ENCODE results near the gene KRTAP12-3.
"Not testable (repeated sequence)": the region's sequence is repeated elsewhere in the genome, so short reads cannot be mapped to it uniquely, and the experiment has no call there.

The KRTAP12-3 gene

DNA sequence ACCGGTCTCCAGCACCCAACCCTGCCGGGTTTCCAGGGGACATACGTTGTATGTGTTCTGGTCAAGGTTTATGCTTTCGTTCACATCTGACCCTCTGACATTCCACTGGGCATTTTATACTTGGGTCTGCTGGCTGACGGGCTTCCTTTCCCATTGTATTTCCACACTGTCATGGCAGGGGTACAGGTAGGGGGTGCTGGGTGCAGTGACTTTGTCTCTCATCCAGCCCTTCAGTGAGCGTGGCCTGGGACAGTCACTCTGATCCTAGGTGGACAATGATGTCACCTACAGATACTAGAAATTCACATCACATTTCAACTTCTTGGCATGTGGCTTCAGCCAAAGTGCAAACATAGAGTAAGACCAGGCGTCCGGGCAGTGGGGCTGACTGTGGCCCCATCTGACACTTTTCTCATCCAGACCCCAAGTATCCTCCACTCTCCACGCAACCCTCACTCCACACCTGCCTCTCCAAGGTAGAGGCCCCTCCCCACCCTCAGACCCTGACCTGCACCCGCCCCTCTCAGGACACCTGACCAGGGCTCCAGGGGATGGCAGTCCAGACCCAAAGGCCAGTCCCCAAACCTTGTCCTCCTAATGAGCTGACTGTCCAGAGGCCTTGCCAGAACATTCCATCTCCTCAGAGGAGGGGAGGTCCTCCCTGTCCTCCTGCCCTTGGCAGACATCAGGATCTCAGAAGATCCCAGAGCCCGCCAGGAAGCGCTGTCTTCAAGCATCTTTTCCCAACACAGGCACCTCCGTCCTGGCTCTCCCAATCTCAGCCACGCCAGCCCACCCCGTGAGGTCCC, 21.3 kb upstream of the KRTAP12-3 start:
- TF ChIP-seq CTCF (conservative IDR thresholded peaks at IDR 0.05; ENCODE audit: low read depth), result no peak
- DNase-seq (ENCODE audit: low spot score), result no peak
- ChIA-PET POLR2A (ENCODE audit: low non-redundant PET) (no interaction called here), CTCF (interaction anchor here (0.6 kb wide), 1 partner anchor 88 kb away, joined by 5 read pairs; no protein-coding TSS in a partner anchor)
- H3K27ac ChIP-seq, result no peak overlapping the region

- CTCF ChIA-PET, result interaction anchor here (0.7 kb wide), 1 partner anchor 115 kb away, joined by 6 read pairs; no protein-coding TSS in a partner anchor
- no peak within 1 kb of the TSS for H3K27ac ChIP-seq
- no peak for TF ChIP-seq CTCF (conservative IDR thresholded peaks at IDR 0.05; ENCODE audit: low read depth)
- DNase-seq (ENCODE audit: low spot score), result no peak
- POLR2A ChIA-PET (ENCODE audit: low non-redundant PET), result no interaction called here
Observed at GRCh38 chr21:44637018-44637850, 20.5 kb upstream of the KRTAP12-3 start, which contains the start of gene KRTAP10-10. Gene KRTAP10-10, plus strand, starts transcription at chr21:44637356. Its CDS starts 62 bp downstream, at chr21:44637418.

DNA sequence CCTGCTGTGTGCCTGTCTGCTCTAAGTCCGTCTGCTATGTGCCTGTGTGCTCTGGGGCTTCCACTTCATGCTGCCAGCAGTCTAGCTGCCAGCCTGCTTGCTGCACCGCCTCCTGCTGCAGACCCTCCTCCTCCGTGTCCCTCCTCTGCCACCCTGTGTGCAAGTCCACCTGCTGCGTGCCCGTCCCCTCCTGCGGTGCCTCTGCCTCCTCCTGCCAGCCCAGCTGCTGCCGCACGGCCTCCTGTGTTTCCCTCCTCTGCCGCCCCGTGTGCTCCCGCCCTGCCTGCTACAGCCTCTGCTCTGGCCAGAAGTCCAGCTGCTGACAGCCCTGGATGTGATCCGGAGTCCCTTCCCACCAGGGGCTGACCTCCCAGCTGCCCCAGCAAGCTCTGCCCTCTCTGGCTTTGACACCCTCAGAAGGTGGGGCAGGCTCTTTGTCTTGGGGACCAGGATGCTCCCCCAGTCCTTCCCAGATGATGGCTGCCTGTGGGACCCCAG, 19.8 kb upstream of the KRTAP12-3 start:
- DNase-seq (ENCODE audit: low spot score); H3K27ac ChIP-seq; POLR2A ChIA-PET (ENCODE audit: low non-redundant PET): not testable (repeated sequence)
- CTCF ChIA-PET, result interaction anchor here (0.7 kb wide), 1 partner anchor 114 kb away, joined by 6 read pairs; no protein-coding TSS in a partner anchor

DNA sequence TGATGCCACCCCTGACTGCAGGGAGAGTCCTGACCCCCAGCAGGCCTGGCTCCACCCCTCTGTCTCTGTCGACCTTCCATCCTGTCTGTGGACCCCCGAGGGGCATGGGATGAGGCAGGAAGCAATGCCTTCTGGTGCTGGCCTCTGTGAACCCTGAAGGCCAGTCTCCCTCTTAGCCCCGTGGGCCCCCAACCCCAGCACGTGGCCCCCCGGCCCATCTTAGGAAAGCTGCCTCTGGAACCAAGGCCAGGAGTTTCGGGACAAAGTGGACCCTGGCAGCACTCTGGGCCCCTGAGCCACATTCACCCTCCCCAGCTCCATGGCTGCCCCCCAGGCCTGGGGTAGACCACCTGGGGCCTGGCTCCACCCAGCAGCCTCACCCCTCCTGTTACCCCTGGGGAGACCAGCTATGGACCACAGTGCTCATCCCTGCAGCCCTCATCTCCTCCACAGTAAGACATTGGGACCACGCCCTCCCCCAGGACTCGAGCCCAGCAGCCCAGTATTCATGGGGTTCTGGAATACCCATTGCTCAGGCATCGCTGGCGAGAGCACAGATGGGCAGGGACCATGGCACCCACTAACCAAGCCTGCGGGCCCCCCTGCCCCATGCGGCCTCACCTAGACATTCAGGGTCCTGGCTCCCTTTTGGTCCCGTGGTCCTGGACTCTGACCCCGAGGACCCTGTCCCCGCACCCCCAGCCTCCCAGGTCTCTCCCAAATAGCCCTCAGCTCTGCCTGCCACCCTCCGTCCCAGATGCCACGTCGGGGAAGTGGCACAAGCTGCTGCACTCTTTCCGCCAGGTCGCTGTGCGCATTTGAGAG, 19.0 kb upstream of the KRTAP12-3 start:
- H3K27ac ChIP-seq; CTCF ChIA-PET; POLR2A ChIA-PET (ENCODE audit: low non-redundant PET): not testable (repeated sequence)

DNA sequence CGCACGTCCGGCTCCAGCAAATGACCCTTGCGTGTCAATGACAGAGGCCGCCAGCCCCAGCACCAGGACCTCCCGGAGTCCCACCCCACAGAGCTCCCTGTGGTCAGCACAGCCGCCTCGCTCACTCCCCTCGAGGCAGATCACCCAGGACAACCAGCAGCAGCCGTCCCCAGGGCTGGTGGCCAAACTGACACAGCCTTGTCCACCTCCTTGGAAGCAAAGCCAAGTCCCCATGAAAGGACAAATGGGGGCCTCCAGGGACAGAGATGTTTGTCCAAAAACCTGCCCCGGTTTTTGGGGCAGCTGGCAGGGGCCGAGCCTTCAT, 18.4 kb upstream of the KRTAP12-3 start:
- DNase-seq (ENCODE audit: low spot score), result no peak
- POLR2A ChIA-PET (ENCODE audit: low non-redundant PET), result no interaction called here
- no peak for TF ChIP-seq CTCF (conservative IDR thresholded peaks at IDR 0.05; ENCODE audit: low read depth)
- CTCF ChIA-PET, result no interaction called here
- H3K27ac ChIP-seq, result no peak overlapping the region

More for the DNA sequence above, 19.0 kb upstream of the KRTAP12-3 start:
- not testable (repeated sequence) for DNase-seq (ENCODE audit: low spot score)

GRCh38 chr21:44640761-44641160, 17.0 kb upstream of the KRTAP12-3 start:
- no peak for TF ChIP-seq CTCF (conservative IDR thresholded peaks at IDR 0.05; ENCODE audit: low read depth)
- no peak overlapping the region for H3K27ac ChIP-seq
- ChIA-PET CTCF (no interaction called here), POLR2A (ENCODE audit: low non-redundant PET) (no interaction called here)
- no peak for DNase-seq (ENCODE audit: low spot score)

DNA sequence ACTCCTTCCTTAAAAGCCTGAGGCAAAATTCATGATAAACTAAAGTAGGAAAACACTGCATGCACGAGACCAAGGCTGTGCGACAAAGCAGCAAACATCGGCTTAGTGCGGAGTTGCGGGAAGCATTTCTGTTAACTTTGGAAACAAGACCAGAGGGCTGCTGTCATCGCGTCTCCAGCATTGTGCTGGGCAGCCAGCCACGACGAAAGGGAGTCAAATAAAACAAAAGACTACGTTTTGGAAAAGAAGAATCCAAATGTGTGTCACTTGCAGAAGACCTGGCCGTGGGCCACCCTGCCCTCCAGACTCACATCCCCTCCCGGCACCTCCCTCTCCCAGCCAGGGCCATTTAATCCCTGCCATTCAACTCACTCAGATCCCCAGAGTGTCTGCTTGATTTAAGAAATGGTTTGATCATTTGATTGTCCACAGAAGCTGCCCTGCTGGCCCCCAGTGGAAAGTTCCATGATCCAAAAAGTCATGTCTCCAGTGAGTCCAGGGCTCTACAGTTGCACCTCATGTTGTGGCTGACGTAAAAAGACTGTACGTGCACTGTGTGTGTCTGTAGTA, 13.9 kb upstream of the KRTAP12-3 start:
- no peak for DNase-seq (ENCODE audit: low spot score)

More for the DNA sequence above, 13.9 kb upstream of the KRTAP12-3 start:
- CTCF ChIA-PET, result no interaction called here
- POLR2A ChIA-PET (ENCODE audit: low non-redundant PET), result no interaction called here
- no peak overlapping the region for H3K27ac ChIP-seq
- no peak for TF ChIP-seq CTCF (conservative IDR thresholded peaks at IDR 0.05; ENCODE audit: low read depth)

All from RWPE1 (cell line).